Astrocyte (in vitro differentiated cells and primary cell): ENCODE results near the gene NDUFB1.

Source experiments
- EZH2 ChIP-seq: IDR thresholded peaks from 2 replicates; pipeline ENCODE4 v1.6.1; 2012; ENCODE audit warnings: mild to moderate bottlenecking, low read length, inconsistent platforms; ENCODE audit not compliant: insufficient read depth
- TF ChIP-seq, protein P1 (sequence below): IDR thresholded peaks from 2 replicates; pipeline ENCODE4 v1.5.1; 2011; ENCODE audit warnings: low read depth, mild to moderate bottlenecking, inconsistent platforms, low read length, moderate library complexity; ENCODE audit not compliant: insufficient read depth

DNA sequence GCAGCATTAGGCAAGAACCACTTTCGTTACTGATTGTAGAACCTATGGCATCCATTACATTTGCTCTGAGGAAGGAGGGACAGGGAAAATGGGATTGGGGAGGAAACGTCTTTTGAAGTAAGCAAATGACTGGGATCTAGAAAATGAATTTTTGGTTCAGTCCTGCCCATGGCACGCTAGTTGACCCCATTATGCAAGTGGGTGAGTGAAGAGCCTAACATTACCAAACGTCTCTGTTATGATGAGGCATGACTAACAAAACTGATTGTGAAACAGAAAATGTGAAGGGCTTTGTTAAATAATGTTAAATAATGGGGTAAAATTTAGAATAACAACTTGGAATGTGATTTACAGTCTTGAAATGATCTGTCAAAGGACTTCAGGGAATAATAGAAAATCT, 39.1 kb upstream of the NDUFB1 start:
- TF ChIP-seq, protein P1, sequence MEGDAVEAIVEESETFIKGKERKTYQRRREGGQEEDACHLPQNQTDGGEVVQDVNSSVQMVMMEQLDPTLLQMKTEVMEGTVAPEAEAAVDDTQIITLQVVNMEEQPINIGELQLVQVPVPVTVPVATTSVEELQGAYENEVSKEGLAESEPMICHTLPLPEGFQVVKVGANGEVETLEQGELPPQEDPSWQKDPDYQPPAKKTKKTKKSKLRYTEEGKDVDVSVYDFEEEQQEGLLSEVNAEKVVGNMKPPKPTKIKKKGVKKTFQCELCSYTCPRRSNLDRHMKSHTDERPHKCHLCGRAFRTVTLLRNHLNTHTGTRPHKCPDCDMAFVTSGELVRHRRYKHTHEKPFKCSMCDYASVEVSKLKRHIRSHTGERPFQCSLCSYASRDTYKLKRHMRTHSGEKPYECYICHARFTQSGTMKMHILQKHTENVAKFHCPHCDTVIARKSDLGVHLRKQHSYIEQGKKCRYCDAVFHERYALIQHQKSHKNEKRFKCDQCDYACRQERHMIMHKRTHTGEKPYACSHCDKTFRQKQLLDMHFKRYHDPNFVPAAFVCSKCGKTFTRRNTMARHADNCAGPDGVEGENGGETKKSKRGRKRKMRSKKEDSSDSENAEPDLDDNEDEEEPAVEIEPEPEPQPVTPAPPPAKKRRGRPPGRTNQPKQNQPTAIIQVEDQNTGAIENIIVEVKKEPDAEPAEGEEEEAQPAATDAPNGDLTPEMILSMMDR, result no peak
- TF ChIP-seq EZH2, result no peak
